NCI-H2171 (cell line): ENCODE data around the gene SHISA9.
"Not testable (repeated sequence)": the region's sequence is repeated elsewhere in the genome, so short reads cannot be mapped to it uniquely, and the experiment has no call there.

Experiments
- DNase-seq: peaks from one replicate; lab custom pipeline; 2025; lab: John Stamatoyannopoulos, UW

Gene SHISA9

DNA sequence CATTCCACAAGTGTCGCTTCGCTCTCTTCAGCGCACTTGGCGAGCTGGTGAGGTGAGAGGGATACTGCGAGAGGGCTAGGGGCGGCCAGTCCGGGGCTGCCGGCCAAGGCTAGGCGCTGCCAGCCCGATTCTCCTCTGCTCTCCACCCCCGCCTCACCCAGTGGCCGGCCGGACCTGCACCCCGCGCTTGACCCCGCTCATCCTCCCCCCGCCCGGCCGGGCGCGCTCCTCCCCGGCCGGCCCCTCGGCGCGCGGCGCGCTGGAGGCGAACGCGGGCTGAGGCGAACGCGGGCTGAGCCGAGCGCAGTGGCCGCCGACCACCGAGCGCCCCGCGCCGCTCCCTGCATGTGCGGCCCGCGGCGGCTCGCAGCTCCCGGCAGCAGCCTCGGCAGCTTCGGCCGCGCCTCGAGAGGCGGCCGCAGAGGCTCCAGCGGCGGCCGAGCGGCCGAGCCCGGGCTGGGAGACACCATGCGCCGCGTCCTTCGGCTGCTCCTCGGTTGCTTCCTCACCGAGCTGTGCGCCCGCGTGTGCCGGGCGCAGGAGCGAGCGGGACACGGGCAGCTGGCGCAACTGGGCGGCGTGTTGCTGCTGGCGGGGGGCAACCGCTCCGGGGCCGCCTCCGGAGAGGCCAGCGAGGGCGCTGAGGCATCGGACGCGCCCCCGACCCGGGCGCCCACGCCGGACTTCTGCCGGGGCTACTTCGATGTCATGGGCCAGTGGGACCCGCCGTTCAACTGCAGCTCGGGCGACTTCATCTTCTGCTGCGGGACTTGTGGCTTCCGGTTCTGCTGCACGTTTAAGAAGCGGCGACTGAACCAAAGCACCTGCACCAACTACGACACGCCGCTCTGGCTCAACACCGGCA is at the start of gene SHISA9:
TSS of gene SHISA9 (plus strand) at position 2 of the 865 bp plus-strand sequence.
- DNase-seq: no peak

DNA sequence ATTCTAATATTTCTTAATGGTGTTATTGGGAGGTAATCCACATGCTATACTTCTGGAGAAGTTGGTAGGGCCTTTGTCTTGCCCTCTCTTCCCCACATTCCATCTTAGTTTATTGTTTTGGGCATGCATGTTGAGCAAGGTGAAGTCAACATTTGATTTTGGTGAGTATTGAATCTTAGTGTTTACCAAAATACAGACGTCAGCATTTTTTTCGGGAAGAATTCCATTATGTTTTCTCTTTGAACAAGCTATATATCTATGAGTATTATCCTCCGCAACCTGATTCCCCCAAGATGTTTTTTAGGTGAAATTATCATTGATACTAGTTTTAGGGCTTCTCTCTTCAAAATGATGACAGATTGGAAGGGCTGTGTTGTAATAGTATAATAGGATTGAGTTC is 47.4 kb upstream of the SHISA9 start:
- DNase-seq: no peak

DNA sequence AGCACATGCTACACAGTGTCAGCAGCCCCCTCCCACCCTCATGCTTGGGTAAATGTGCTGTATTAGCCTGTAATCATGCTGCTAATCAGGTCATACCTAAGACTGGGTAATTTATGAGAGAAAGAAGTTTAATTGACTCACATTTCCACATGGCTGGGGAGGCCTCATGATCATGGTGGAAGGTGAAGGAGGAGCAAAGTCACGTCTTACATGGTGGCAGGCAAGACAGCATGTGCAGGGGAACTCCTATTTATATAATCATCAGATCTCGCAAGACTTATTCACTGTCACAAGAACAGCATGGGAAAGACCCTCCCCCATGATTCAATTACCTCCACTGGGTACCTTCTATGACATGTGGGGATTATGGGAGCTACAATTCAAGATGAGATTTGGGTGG is 44.0 kb upstream of the SHISA9 start:
- not testable (repeated sequence) for DNase-seq

DNA sequence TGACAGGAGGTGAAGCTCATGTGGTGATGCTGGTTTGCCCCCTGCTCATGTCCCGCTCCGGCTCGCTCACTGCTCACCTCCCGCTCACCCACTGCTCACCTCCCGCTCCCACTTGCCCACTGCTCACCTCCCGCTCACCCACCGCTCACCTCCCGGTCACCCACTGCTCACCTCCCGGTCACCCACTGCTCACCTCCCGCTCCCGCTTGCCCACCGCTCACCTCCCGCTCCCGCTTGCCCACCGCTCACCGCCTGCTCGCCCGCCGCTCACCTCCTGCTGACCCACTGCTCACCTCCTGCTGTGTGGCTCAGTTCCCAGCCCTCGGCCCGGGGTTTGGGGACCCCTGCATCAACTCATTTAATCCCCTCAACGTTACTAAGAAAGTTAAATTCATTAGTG is 39.1 kb upstream of the SHISA9 start:
- DNase-seq: no peak

DNA sequence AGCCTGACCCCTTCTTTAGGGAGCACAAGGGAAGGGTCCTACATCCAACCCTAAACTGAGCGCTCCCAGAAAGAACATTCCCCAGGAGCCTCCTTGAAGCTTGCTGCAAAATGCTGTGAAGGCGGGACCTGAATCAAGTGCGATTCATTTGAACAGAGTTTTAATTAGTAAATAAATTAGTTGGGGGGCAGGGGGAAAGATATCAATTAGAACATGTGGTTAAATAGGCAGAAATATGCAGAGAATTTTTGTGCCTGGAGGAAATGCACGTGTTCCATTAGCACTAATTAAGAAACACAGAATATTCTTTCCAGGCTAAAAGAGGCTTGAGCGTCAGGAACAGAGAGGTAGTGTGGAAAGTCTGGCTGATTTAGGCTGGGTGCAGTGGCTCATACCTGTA is 38.5 kb upstream of the SHISA9 start:
- no peak for DNase-seq

DNA sequence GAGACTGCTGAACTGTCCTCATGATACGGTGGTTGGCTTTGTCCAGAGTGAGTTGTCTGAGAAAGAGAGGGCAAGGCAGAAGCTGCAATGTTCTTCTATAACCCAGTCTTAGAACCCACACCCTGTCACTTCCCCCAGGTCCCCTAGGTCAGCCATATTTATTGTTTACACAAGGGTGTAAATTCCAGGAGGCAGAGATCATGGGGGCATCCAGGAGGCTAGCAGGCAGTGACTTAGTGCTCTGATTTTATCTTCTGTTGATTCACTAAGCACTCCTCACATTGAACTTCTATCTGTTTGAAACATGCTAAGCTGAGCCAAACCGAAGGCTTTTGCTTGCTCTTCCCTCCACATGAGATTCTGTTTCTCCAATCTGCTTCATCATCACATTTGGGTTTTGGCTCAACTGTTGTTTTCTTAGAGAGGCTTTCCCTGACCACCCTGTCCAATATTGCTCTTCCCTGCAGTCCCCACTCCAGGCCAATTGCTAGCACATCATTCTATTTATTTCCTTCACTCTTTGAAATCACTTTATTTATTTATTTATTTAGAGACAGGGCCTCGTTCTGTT is 34.3 kb upstream of the SHISA9 start:
- DNase-seq: no peak

DNA sequence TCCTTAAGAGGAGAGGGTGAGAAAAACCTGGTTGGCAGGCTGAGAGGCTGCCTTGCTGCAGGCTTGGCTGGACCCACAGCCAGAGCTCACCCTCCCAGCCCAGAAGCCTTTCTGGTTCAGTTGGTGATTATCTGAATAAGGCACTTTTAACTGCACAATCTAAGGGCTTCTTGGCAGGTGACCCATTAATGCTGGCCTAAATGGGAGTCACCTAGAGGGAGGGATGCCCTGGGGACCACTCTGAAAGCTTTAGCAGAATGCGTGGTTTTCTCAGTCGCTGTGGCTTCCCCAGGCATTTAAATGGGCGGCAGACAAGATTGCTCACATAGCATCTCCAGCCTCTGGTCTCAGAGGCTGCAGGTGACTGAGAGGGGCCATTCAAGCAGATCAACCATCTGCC is 33.2 kb upstream of the SHISA9 start:
- no peak for DNase-seq

DNA sequence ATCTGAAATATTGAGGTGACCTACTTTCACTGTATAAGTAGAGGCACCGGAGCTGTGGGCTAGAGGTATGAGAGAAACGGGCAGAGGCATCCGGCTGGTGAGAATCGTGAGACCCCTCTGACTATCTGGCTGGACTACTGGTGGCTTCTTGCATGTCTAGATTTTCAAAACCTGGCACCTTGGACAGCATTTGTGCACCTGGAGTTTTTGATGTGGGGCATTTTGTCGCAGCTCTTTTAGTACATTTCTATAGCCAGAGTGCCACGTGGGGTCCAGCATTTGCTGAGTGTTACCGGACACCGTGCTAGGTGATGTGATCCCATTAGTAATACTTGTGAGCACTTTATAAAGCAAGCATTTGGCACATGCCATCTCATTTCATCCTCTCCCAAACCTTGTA is 32.6 kb upstream of the SHISA9 start:
- no peak for DNase-seq

DNA sequence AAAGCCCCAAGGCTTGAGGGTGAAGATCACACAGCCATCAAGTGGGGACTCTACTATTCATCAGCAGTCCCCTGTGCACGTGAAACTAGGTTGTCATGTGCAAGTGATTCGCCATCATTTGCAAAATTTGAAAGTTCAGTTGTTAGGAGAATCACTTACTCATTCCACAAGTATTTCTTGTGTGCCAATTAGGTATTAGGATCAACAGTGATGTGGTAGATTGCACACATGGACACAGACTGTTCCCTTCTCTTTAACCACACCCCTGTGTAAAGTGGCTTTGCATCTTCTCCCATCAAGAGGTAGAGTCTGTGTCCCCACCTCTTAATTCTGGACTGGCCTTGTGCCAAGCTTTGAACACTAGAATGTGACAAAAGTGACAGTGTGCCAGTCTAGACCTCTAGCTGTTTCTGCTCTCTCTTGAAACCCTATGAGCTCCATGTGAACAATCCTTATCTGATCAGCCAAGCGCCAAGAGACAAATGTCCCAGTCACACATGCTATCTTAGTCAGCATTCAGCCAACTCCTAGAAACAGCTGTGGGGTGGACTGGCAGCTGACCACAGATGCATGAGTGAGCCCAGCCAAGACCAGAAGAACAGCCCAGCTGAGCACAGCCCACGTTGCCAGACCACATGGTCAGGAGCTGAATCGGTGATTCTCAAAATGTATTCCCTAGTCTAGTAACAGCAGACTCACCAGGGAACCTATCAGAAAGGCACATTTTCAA is 31.5 kb upstream of the SHISA9 start:
- no peak for DNase-seq

DNA sequence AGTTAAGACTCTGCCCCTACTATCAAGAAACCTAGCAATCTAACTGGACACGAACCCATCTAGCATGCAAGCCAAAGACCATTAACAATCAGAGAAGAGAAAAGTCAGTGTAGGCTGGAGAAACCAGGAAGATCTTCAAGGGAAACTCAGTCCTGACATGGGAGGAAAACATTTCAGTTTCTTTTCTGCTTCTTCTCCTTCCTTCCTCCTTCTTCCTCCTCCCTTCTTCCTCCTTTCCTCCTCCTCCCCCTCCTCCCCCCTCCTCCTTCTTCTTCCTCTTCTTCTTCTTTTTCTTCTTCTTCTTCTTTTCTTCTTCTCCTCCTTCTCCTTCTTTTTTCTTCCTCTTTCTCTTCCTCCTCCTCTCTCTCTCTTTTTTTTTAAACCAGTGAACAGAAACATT is 29.6 kb upstream of the SHISA9 start:
- no peak for DNase-seq

DNA sequence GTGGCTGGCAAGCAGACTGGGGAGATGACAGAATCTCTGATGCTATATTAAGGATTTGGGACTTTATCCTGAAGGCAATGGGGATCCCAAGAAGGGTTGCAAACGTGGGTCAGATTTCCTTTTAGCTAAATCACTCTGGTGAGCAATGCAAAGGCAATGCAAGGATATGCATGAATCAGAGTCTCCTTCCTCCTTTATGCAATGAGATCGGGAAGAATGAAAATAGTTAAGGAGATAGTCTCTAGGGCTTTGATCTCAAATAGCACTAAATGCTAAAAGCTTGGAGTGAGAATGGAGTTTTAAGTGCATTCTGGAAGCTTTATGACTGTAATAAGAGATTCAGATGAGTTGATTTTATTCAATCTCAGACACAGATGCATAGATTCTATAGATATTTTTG is 27.2 kb upstream of the SHISA9 start:
- no peak for DNase-seq

DNA sequence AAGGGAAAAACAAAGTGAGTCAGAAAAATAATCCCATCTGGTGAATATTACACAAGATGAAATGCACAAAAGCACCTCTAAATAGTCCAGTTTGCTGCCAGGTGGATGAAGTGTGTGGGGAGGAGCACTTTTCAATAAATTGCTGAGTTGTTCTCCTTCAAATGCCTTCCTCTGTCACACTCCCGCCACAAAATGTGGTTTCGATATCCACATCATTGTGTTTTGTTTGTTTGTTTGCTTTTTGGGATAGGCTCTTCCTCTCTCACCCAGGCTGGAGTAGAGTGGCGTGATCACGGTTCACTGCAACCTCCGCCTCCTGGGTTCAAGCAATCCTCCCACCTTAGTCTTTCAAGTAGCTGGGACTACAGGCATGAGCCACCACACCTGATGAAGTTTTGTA is 24.6 kb upstream of the SHISA9 start:
- DNase-seq: no peak

DNA sequence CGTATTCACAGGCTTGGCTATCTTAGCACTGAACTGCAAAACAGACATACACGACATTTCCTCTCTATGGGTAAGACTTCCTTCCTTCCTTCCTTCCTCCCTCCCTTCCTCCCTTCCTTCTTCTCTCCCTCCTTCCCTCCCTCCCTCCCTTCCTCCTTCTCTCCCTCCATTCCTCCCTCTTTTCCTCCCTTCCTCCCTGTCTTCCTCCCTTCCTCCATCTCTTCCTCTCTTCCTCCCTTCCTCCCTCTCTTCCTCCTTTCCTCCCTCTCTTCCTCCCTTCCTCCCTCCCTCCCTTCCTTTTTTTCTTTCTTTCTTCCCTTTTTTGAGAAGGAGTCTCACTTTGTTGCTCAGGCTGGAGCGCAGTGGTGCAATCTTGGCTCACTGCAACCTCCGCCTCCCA is 22.4 kb upstream of the SHISA9 start:
- DNase-seq: no peak

DNA sequence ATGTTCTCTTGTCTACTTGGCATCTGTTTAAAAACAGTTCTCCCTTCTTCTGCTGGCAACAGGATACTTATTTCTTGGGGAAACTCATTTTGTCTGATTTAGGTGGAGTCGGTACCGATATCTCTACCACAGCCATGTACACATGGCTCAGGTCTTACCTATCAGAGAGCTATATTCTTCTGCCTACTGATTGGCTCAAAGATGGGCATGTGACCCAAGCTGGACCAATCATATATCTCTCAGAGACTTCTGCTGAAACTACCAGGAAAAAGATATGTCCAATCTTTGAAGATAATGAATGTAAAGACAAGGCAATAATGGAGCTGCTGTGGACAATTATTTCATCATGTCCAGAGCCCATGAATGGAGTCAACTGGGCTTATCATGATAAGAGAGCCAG is 21.6 kb upstream of the SHISA9 start:
- DNase-seq: no peak

DNA sequence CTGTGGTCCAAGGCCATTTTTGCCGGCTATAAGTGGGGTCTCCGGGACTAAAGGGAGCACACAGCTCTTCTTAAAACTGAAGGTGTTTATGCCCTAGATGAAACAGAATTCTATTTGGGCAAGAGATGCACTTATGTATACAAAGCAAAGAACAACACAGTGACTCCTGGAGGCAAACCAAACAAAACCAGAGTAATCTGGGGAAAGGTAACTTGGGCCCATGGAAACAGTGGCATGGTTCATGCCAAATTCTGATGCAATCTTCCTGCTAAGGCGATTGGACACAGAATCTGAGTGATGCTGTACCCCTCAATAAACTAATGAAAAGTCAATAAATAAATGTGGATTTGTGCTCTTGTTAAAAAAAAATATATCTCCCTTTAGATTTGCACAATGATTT is 20.2 kb upstream of the SHISA9 start:
- DNase-seq: no peak

DNA sequence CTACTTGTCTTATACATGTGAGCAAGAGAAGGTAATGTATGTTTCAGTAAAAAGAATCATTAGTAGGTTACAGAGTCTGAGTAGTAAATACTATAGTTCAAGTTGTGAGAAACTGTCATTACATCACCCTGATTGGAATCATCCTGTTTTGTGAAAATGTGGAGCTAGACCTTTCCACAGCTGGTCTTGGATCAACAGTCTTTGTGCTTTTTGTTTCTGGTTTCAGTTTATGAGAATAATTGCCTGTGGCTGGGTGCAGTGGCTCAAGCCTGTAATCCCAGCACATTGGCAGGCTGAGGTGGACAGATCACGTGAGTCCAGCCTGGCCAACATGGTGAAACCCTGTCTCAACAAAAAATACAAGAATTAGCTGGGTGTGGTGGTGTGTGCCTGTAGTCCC is 19.7 kb upstream of the SHISA9 start:
- no peak for DNase-seq

DNA sequence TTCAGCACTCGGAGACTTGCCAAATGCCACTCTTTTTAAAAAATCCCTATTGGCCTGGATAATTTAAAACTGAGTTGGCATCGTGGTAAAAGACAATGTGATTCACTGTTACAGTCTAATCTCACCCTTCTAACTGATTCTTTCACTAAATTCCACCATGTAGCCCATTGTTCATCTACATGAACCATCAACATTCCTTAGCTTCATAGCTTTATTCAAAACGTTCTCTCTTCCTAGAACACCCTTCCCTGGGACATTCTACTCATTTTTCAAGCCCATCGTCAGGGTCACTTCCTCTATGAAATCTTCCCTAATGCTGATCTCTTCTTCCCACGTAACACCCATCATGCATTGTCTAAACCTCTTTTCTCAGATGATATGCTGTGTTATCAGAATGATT is 15.7 kb upstream of the SHISA9 start:
- DNase-seq: no peak

DNA sequence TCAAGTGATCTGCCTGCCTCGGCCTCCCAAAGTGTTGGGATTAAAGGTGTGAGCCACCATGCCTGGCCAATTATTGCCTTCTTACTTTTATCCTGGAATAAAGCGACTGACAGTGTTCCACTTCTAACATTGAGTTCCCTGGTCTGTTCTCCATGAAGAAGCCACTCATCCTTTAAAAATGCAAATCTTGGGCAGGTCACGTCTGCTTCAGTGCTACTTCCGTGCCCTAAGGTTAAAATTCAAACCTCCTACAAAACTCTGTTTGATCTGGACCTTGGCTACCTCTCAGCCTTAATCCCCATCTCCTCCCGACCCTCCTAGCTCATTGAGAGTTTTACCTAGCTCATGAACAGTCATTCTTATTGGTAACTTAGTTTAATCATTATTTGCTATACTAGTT is 9.6 kb upstream of the SHISA9 start:
- no peak for DNase-seq

DNA sequence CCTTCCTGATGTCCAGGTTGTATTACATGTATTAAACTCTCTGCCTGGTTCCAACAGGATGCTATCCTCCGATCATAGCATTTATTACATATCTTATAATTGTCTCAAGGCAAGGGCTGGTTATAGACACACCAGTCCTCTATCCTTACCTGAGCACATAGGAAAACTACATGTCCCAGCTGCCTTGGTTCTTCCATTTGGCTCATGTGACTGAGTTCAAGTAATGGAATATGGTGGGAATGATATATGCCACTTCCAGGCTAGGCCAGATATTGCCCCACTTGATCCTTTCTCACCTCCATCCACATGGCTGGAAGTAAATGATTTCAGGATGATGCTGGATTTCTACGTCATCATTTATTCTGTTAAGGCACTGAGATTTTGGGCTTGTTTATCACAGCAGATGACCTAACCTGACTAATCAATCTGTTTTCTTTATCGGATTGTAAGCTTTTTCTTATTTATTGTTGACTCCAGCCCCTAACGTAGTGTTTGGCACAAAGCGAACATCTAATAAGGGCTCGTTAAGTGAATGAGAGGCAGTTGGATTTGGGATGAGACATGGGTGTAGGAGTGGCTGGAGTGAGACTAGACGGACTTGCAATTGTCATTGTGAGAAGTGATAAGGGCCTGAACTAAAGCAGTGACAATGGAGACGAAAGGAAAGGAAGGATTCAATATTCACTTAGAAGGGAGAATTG is 8.2 kb upstream of the SHISA9 start:
- DNase-seq: no peak

DNA sequence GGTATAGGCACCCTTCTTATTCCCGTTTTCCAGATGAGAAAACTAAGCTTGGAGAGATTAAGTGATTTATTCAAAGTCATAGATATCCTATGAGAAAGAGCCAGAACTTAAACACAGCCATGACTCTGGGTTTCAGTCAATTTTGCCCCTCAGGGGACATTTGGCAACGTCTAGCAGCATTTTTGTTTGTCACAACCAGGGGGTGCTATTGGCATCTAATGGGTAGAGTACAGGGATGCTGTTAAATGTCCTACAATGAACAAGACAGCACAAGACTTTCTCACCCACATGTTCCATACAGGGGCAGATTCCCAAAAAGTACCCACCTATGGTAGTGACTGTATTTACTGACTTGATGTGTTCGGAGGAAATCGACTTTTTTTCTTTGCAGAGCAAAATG is 4.8 kb upstream of the SHISA9 start:
- DNase-seq: no peak

DNA sequence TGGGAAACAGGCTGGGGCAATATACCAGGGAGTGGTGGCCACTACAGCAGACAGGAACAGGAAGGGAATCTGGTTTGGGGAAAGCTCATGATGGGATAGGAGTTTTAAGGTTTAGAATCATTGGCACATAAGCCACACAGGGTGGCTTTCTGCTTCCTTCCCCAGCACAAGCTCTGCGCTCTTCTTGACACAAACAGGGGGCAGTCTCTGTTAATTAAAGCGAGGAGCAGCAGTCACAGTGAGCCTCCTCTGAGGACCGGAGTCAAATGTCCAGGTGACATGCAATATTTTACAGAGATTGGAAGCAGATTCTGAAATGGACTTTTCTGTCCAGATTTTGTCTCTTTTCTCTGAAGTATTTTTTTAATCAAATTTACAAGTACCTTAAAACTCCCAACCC is 2.8 kb upstream of the SHISA9 start:
- no peak for DNase-seq

DNA sequence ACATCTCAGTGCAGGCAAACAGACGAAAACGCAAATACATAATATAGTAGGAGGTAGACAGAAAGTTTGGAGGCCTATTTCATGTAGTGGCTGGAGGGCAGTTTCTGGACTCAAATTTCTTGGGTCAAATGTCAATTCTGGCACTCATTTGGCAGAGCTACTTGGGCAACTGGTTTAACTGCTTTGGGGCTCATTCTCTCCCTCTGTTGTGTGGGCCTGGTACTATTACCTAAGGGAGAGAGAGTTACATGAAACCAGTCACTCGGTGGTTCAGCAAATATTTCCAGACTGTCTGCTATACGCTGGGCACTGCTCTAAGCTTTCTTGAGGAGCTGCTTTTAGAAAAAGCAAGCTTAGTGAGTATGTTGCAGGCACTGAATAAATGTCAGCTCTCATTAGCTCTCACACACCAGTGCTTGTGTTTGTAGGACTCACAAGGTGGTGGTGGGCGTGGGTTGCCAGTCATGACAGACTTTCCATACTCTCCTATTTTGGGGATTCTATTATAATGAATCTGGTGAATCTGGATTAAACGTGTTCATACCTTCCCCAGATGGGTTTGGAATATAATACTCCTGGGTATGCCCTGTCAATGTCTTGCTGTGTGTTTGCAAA is 1.8 kb upstream of the SHISA9 start:
- DNase-seq: no peak
